GM12878 (cell line): ENCODE results near the gene CCDC134. TPM values are rescaled to one million over a fixed set of nuclear protein-coding genes. Genes with fewer than 3 reads are reported as not detected.
A peak's percentile ranks its signal among the peaks of the same experiment; 100 is the strongest.

ENCODE experiments used
- ATAC-seq: fragments of 200-7000 bp; cut with Tn5 transposase; 3 replicates; pipeline ENCODE4 v1.9.1; 2020; ENCODE audit warnings: mild to moderate bottlenecking, moderate library complexity
- BruUV-seq: library from RNA; stranded (reverse); fragments of 400-500 nt; replicated peaks from 2 replicates; lab custom pipeline; 2021; lab: Mats Ljungman, UMichigan
- CTCF ChIA-PET: fragments of 300-600 bp; sonication (Branson Sonifier 250); formaldehyde crosslinking; extraction: SDS; loops from one replicate; lab custom pipeline; 2021; ENCODE audit warnings: inconsistent platforms; lab: Yijun Ruan, JAX
- POLR2A ChIA-PET: fragments of 350-600 bp; formaldehyde crosslinking; extraction: SDS; loops from one replicate; lab custom pipeline; 2021; ENCODE audit warnings: inconsistent platforms; lab: Charles Lee
- RAD21 ChIA-PET: fragments of 300-600 bp; sonication (Branson Sonifier 250); formaldehyde crosslinking; loops from one replicate; lab custom pipeline; 2023; ENCODE audit warnings: antibody characterized with exemption; ENCODE audit not compliant: unreplicated experiment; lab: Charles Lee
- SMC1A ChIA-PET: fragments of 300-600 bp; sonication (Branson Sonifier 250); formaldehyde crosslinking; loops from one replicate; lab custom pipeline; 2023; ENCODE audit not compliant: unreplicated experiment, uncharacterized antibody; lab: Charles Lee
- DNase-seq: peaks from one replicate; pipeline ENCODE4 v3.0.0-alpha.2; 2011; ENCODE audit warnings: low read depth, low spot score
- FAIRE-seq: peaks from 3 replicates; lab custom pipeline; 2011; peaks lifted over from hg19 to GRCh38; lab: Jason Lieb, UNC
- H2AFZ ChIP-seq: 2 replicates; pipeline ENCODE4 v1.6.0; 2011; ENCODE audit warnings: low read depth, low read length, control low read depth; ENCODE audit not compliant: control insufficient read depth
- H3K27ac ChIP-seq: 2 replicates; pipeline ENCODE4 v1.5.1; 2011; ENCODE audit warnings: control low read depth; ENCODE audit not compliant: control insufficient read depth, insufficient read depth
- H3K27me3 ChIP-seq, 2 experiments: replicated peaks in 1 of 2; 2 replicates each; pipeline versions ENCODE4 v1.6.0 to v1.6.1; 2011; ENCODE audit warnings: low read length in 1 of 2; ENCODE audit not compliant: control insufficient read depth in 2 of 2, insufficient read depth in 2 of 2
- H3K36me3 ChIP-seq, 2 experiments: 2 replicates each; pipeline ENCODE4 v1.5.1; 2011; ENCODE audit warnings: low read length in 1 of 2; ENCODE audit not compliant: control insufficient read depth in 2 of 2, insufficient read depth in 2 of 2
- H3K4me1 ChIP-seq: 2 replicates; pipeline ENCODE4 v1.6.1; 2011; ENCODE audit warnings: mild to moderate bottlenecking, low read length, moderate library complexity, mixed read lengths; ENCODE audit not compliant: control insufficient read depth, insufficient read depth
- H3K4me2 ChIP-seq: 2 replicates; pipeline ENCODE4 v1.6.0; 2011; ENCODE audit warnings: control low read depth; ENCODE audit not compliant: control insufficient read depth, insufficient read depth
- H3K4me3 ChIP-seq: fragments of 200-600 bp; sonication (generic); 2 replicates; pipeline ENCODE4 v1.5.1; 2016
- H3K79me2 ChIP-seq: 2 replicates; pipeline ENCODE4 v1.6.0; 2011; ENCODE audit warnings: low read length; ENCODE audit not compliant: control insufficient read depth, insufficient read depth
- H3K9ac ChIP-seq: 2 replicates; pipeline ENCODE4 v1.8.0; 2011; ENCODE audit warnings: low read length, control low read depth, mixed read lengths; ENCODE audit not compliant: control insufficient read depth, insufficient read depth
- H3K9me3 ChIP-seq: replicated peaks from 3 replicates; pipeline ENCODE4 v1.5.1; 2011; ENCODE audit warnings: mild to moderate bottlenecking, low read length; ENCODE audit not compliant: control insufficient read depth, insufficient read depth
- H4K20me1 ChIP-seq: 2 replicates; pipeline ENCODE4 v1.6.0; 2011; ENCODE audit not compliant: control insufficient read depth, insufficient read depth
- DPF2 ChIP-seq: fragments of 450-650 bp; IDR thresholded peaks from 2 replicates; pipeline ENCODE4 v1.6.1; 2017; ENCODE audit warnings: mild to moderate bottlenecking
- IRF4 ChIP-seq: IDR thresholded peaks from 2 replicates; pipeline ENCODE4 v1.6.1; 2011; ENCODE audit warnings: low read depth, low read length
- MEF2A ChIP-seq: IDR thresholded peaks from 2 replicates; pipeline ENCODE4 v1.6.1; 2011; ENCODE audit warnings: low read depth, mild to moderate bottlenecking, low read length, moderate library complexity; ENCODE audit not compliant: insufficient read depth
- NR2C2 ChIP-seq: IDR thresholded peaks from 2 replicates; pipeline ENCODE4 v1.6.1; 2011; ENCODE audit warnings: borderline replicate concordance, low read depth; ENCODE audit not compliant: control insufficient read depth, insufficient read length
- RAD51 ChIP-seq: fragments of 450-650 bp; IDR thresholded peaks from 2 replicates; pipeline ENCODE4 v1.6.1; 2016; ENCODE audit warnings: moderate library complexity, mild to moderate bottlenecking, inconsistent platforms
- RCOR1 ChIP-seq: conservative IDR thresholded peaks from 2 replicates; pipeline ENCODE4 v1.6.1; 2012; ENCODE audit warnings: low read depth, low read length, improper control_type of control experiment
- RFX5 ChIP-seq: IDR thresholded peaks from 2 replicates; pipeline ENCODE4 v1.6.1; 2011; ENCODE audit warnings: low read depth, low read length, improper control_type of control experiment
- SREBF1 ChIP-seq: IDR thresholded peaks from 2 replicates; pipeline ENCODE4 v1.6.1; 2012; ENCODE audit warnings: mild to moderate bottlenecking, low read length
- ZBTB33 ChIP-seq: fragments of 450-650 bp; IDR thresholded peaks from 2 replicates; pipeline ENCODE4 v1.6.1; 2017; ENCODE audit warnings: mild to moderate bottlenecking
- WGBS: methylation state at CpG from one replicate; pipeline ENCODE4 v1.1.6; 2016; ENCODE audit warnings: low lambda C conversion rate; ENCODE audit not compliant: insufficient replicate concordance, insufficient coverage; ENCODE audit errors: missing lambda C conversion rate; 5-methylcytosine and 5-hydroxymethylcytosine counted together
- in situ Hi-C: fragments of 300-500 bp; cut with MboI; formaldehyde crosslinking; loops from 9 replicates; pipeline ENCODE4 v1.14.3; 2018; ENCODE audit warnings: mixed read lengths
- intact Hi-C: fragments of 100-400 bp; cut with micrococcal nuclease; formaldehyde crosslinking; loops from one replicate; pipeline ENCODE4 v1.14.2; 2022; ENCODE audit not compliant: unreplicated experiment
- polyA plus RNA-seq, 11 experiments: library from polyadenylated mRNA; depleted of rRNA in 4 of 11; unstranded in 6 of 11; stranded (reverse) in 5 of 11; fragments of >200 nt; fragmentation: Nextera tagmentation in 4 of 11; fragmentation: Illumina TruSeq in 1 of 11; extraction: Ambion mirVana in 4 of 11; extraction: Trizol in 1 of 11; gene quantifications; 1 replicate in 1 of 11; 2 replicates in 10 of 11; pipeline versions ENCODE4 v1.2.1 to v1.2.3, GENCODE V29; 2011 to 2016; ENCODE audit warnings: inconsistent platforms in 2 of 11, missing spikeins in 2 of 11, low read depth in 1 of 11
- total RNA-seq, 4 experiments: library from RNA; depleted of rRNA in 3 of 4; stranded (reverse); fragments of >200 nt in 3 of 4; fragmentation: Illumina TruSeq in 1 of 4; extraction: Trizol in 1 of 4; gene quantifications; 2 replicates each; pipeline versions ENCODE4 v1.2.1 to v1.2.3, GENCODE V29; 2013 to 2021
- TF ChIP-seq, protein P1 (sequence below): IDR thresholded peaks from 2 replicates; pipeline ENCODE4 v1.6.1; 2012; ENCODE audit warnings: improper control_type of control experiment, low read depth, low read length; ENCODE audit not compliant: insufficient replicate concordance
- TF ChIP-seq, protein P2 (sequence below): IDR thresholded peaks from 2 replicates; pipeline ENCODE4 v1.6.1; 2012; ENCODE audit warnings: mild to moderate bottlenecking, low read depth, low read length

The CCDC134 gene
- total and polyA plus RNA-seq, 10 of the 15 experiments (the other 5 are each of a cell fraction or from before 2014, with no cell fraction given), result 0.35 to 19.3 (median 11.8) TPM

DNA sequence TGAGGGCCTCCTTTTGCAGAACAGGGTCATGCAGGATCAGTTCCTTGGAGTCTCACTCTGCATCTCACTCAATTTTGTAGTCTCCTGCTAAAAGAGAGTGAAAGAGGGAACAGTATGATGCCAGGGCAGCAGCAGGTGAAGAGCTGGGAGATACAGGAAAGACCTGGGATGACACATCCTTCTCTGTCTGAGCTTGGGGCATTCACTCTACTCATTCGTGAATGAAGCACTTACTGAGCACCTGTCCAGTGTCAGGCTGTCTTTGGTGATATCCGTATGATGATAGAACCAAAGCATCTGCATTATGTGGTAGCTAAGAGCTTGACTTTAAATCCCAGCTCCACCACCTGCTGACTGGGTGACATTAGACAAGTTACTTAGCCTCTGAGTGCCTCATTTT lies 46.8 kb downstream of the CCDC134 start:
- ATAC-seq (peak; percentile 10), DNase-seq (no peak), FAIRE-seq (no peak)
- H3K4me3 ChIP-seq, result no peak overlapping the region
- no peaks in the 10 kb centered on the region for H3K9me3 ChIP-seq
- H2AFZ ChIP-seq, result no peak overlapping the region
- peaks cover 0 to 5% of the 10 kb centered on the region in 2 experiments; a peak in 2 of 4 replicates for H3K36me3 ChIP-seq
- RAD21 ChIA-PET, result interaction anchor here (0.6 to 1.8 kb wide), 9 partner anchors 12 to 593 kb away, joined by 3 to 9 read pairs (median 3); partner anchors contain the start of gene SREBF2
- H3K9ac ChIP-seq, result no peak overlapping the region
- in situ Hi-C loops, result no loop called here
- intact Hi-C loops, result no loop called here
- POLR2A ChIA-PET, result interaction anchor here (0.6 to 9.4 kb wide), 9 partner anchors 7 to 149 kb away, joined by 3 to 135 read pairs (median 4); partner anchors contain the start of genes CENPM and SREBF2
- peaks cover 29% of the 10 kb centered on the region for H3K4me1 ChIP-seq
- 0 out of 2 replicates have a peak overlapping the region, but pooled peaks have one; percentile 1 for H3K4me2 ChIP-seq
- CTCF ChIA-PET, result interaction anchor here (0.6 to 3.6 kb wide), 13 partner anchors 8 to 150 kb away, joined by 3 to 26 read pairs (median 4); partner anchors contain the start of gene TNFRSF13C
- peaks cover 86% of the 10 kb centered on the region for H3K79me2 ChIP-seq
- no TSS peak for BruUV-seq
- SMC1A ChIA-PET, result interaction anchor here (0.8 to 10.2 kb wide), 9 partner anchors 9 to 149 kb away, joined by 3 to 96 read pairs (median 7); partner anchors contain the start of genes MEI1 and SREBF2
- H4K20me1 ChIP-seq, result peaks cover 3% of the 10 kb centered on the region; the same call in 1 of the 2 replicates
- WGBS, result 53% methylated on average over 2 of the region's 2 CpGs
- H3K27me3 ChIP-seq, result no peaks in the 10 kb centered on the region
- H3K27ac ChIP-seq, result no peak overlapping the region
- TF ChIP-seq RCOR1, result no peak
- no peak for TF ChIP-seq NR2C2
- TF ChIP-seq ZBTB33, result no peak
- TF ChIP-seq IRF4, result no peak
- TF ChIP-seq RAD51, result no peak
- no peak for TF ChIP-seq MEF2A
- TF ChIP-seq, protein P1, sequence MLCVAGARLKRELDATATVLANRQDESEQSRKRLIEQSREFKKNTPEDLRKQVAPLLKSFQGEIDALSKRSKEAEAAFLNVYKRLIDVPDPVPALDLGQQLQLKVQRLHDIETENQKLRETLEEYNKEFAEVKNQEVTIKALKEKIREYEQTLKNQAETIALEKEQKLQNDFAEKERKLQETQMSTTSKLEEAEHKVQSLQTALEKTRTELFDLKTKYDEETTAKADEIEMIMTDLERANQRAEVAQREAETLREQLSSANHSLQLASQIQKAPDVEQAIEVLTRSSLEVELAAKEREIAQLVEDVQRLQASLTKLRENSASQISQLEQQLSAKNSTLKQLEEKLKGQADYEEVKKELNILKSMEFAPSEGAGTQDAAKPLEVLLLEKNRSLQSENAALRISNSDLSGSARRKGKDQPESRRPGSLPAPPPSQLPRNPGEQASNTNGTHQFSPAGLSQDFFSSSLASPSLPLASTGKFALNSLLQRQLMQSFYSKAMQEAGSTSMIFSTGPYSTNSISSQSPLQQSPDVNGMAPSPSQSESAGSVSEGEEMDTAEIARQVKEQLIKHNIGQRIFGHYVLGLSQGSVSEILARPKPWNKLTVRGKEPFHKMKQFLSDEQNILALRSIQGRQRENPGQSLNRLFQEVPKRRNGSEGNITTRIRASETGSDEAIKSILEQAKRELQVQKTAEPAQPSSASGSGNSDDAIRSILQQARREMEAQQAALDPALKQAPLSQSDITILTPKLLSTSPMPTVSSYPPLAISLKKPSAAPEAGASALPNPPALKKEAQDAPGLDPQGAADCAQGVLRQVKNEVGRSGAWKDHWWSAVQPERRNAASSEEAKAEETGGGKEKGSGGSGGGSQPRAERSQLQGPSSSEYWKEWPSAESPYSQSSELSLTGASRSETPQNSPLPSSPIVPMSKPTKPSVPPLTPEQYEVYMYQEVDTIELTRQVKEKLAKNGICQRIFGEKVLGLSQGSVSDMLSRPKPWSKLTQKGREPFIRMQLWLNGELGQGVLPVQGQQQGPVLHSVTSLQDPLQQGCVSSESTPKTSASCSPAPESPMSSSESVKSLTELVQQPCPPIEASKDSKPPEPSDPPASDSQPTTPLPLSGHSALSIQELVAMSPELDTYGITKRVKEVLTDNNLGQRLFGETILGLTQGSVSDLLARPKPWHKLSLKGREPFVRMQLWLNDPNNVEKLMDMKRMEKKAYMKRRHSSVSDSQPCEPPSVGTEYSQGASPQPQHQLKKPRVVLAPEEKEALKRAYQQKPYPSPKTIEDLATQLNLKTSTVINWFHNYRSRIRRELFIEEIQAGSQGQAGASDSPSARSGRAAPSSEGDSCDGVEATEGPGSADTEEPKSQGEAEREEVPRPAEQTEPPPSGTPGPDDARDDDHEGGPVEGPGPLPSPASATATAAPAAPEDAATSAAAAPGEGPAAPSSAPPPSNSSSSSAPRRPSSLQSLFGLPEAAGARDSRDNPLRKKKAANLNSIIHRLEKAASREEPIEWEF, result no peak
- TF ChIP-seq SREBF1, result no peak
- TF ChIP-seq, protein P2, sequence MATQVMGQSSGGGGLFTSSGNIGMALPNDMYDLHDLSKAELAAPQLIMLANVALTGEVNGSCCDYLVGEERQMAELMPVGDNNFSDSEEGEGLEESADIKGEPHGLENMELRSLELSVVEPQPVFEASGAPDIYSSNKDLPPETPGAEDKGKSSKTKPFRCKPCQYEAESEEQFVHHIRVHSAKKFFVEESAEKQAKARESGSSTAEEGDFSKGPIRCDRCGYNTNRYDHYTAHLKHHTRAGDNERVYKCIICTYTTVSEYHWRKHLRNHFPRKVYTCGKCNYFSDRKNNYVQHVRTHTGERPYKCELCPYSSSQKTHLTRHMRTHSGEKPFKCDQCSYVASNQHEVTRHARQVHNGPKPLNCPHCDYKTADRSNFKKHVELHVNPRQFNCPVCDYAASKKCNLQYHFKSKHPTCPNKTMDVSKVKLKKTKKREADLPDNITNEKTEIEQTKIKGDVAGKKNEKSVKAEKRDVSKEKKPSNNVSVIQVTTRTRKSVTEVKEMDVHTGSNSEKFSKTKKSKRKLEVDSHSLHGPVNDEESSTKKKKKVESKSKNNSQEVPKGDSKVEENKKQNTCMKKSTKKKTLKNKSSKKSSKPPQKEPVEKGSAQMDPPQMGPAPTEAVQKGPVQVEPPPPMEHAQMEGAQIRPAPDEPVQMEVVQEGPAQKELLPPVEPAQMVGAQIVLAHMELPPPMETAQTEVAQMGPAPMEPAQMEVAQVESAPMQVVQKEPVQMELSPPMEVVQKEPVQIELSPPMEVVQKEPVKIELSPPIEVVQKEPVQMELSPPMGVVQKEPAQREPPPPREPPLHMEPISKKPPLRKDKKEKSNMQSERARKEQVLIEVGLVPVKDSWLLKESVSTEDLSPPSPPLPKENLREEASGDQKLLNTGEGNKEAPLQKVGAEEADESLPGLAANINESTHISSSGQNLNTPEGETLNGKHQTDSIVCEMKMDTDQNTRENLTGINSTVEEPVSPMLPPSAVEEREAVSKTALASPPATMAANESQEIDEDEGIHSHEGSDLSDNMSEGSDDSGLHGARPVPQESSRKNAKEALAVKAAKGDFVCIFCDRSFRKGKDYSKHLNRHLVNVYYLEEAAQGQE, result no peak
- TF ChIP-seq DPF2, result no peak
- TF ChIP-seq RFX5, result no peak
